HepG2 (cell line): Measurements from ENCODE around the gene ACTN4. TPM values are rescaled to one million over a fixed set of nuclear protein-coding genes. Genes with fewer than 3 reads are reported as not detected.

Experiments
- EZH2 ChIP-seq: conservative IDR thresholded peaks from 2 replicates; pipeline ENCODE4 v1.6.1; 2012; ENCODE audit warnings: mild to moderate bottlenecking, low read depth, low read length, moderate library complexity
- GTF2F1 ChIP-seq: fragments of 150-350 bp; IDR thresholded peaks from 2 replicates; pipeline ENCODE4 v1.6.1; 2014; ENCODE audit warnings: low read length
- HDAC2 ChIP-seq: sonication (generic); formaldehyde crosslinking; IDR thresholded peaks from 2 replicates; pipeline ENCODE4 v1.4.0; 2020; ENCODE audit warnings: missing genetic modification reagents
- IRX3 ChIP-seq: sonication (generic); formaldehyde crosslinking; IDR thresholded peaks from 2 replicates; pipeline ENCODE4 v1.8.1; 2023; ENCODE audit warnings: mild to moderate bottlenecking, low read depth, missing genetic modification reagents, borderline replicate concordance
- MXI1 ChIP-seq: IDR thresholded peaks from 3 replicates; pipeline ENCODE4 v1.6.1; 2012; ENCODE audit warnings: low read depth, low read length, inconsistent platforms, borderline replicate concordance
- MZF1 ChIP-seq: sonication (generic); formaldehyde crosslinking; IDR thresholded peaks from 2 replicates; pipeline ENCODE4 v1.8.1; 2023; ENCODE audit warnings: mild to moderate bottlenecking, missing genetic modification reagents, borderline replicate concordance
- NFE2L2 ChIP-seq: fragments of 150-350 bp; IDR thresholded peaks from 2 replicates; pipeline ENCODE4 v1.6.1; 2014; ENCODE audit warnings: low read length
- NKX3-1 ChIP-seq: sonication (generic); formaldehyde crosslinking; IDR thresholded peaks from 2 replicates; pipeline ENCODE4 v1.5.0; 2020; ENCODE audit warnings: missing genetic modification reagents
- PCBP1 ChIP-seq: fragments of 200-400 bp; formaldehyde crosslinking; IDR thresholded peaks from 2 replicates; pipeline ENCODE4 v1.6.1; 2017; ENCODE audit warnings: mild to moderate bottlenecking, low read depth, low read length, borderline replicate concordance
- TAF15 ChIP-seq: fragments of 200-400 bp; formaldehyde crosslinking; IDR thresholded peaks from one replicate; pipeline ENCODE4 v1.6.1; 2018; ENCODE audit warnings: mild to moderate bottlenecking, low read depth, low read length; ENCODE audit not compliant: poor library complexity, severe bottlenecking
- ZBTB42 ChIP-seq: sonication (generic); formaldehyde crosslinking; IDR thresholded peaks from 2 replicates; pipeline ENCODE4 v1.5.0; 2020; ENCODE audit warnings: mild to moderate bottlenecking, missing genetic modification reagents
- ZNF333 ChIP-seq: sonication (generic); formaldehyde crosslinking; IDR thresholded peaks from 2 replicates; pipeline ENCODE4 v1.4.0; 2020; ENCODE audit warnings: mild to moderate bottlenecking, missing genetic modification reagents, borderline replicate concordance
- ZNF33A ChIP-seq: sonication (generic); formaldehyde crosslinking; IDR thresholded peaks from 2 replicates; pipeline ENCODE4 v1.5.1; 2020; ENCODE audit warnings: missing genetic modification reagents, mild to moderate bottlenecking, moderate library complexity, borderline replicate concordance
- ZNF430 ChIP-seq: sonication (generic); formaldehyde crosslinking; IDR thresholded peaks from 2 replicates; pipeline ENCODE4 v1.9.0; 2021; ENCODE audit warnings: mild to moderate bottlenecking, missing genetic modification reagents
- ZNF432 ChIP-seq: sonication (generic); formaldehyde crosslinking; IDR thresholded peaks from 2 replicates; pipeline ENCODE4 v1.5.0; 2020; ENCODE audit warnings: missing genetic modification reagents, mild to moderate bottlenecking, borderline replicate concordance
- ZNF496 ChIP-seq: sonication (generic); formaldehyde crosslinking; IDR thresholded peaks from 2 replicates; pipeline ENCODE4 v1.8.1; 2023; ENCODE audit warnings: mild to moderate bottlenecking, moderate library complexity, missing genetic modification reagents; ENCODE audit not compliant: insufficient replicate concordance
- ZSCAN30 ChIP-seq: sonication (generic); formaldehyde crosslinking; IDR thresholded peaks from 2 replicates; pipeline ENCODE4 v1.5.0; 2020; ENCODE audit warnings: mild to moderate bottlenecking, missing genetic modification reagents
- polyA plus RNA-seq, 8 experiments: library from polyadenylated mRNA; depleted of rRNA in 3 of 8; stranded (reverse) in 7 of 8; unstranded in 1 of 8; fragments of >200 nt; fragmentation: Illumina TruSeq in 4 of 8; extraction: Trizol in 4 of 8; gene quantifications; 2 replicates each; pipeline versions ENCODE4 v1.2.1 to v1.2.3, GENCODE V29; 2011 to 2016; ENCODE audit warnings: low read depth in 4 of 8, missing spikeins in 1 of 8, mixed read lengths in 1 of 8; ENCODE audit not compliant: insufficient read depth in 1 of 8
- total RNA-seq, 5 experiments: library from RNA; depleted of rRNA; stranded (reverse); fragments of >200 nt; fragmentation: Illumina TruSeq; extraction: Trizol; gene quantifications; 2 replicates each; pipeline ENCODE4 v1.2.3, GENCODE V29; 2016; ENCODE audit warnings: low read depth in 1 of 5
- TF ChIP-seq, protein P1 (sequence below): sonication (generic); formaldehyde crosslinking; IDR thresholded peaks from 2 replicates; pipeline ENCODE4 v1.4.0; 2020; ENCODE audit warnings: mild to moderate bottlenecking, missing genetic modification reagents
- TF ChIP-seq, protein P2 (sequence below): sonication (generic); formaldehyde crosslinking; IDR thresholded peaks from 2 replicates; pipeline ENCODE4 v1.4.0; 2020; ENCODE audit warnings: mild to moderate bottlenecking, missing genetic modification reagents
- TF ChIP-seq, protein P3 (sequence below): sonication (generic); formaldehyde crosslinking; IDR thresholded peaks from 2 replicates; pipeline ENCODE4 v1.5.0; 2020; ENCODE audit warnings: missing genetic modification reagents
- TF ChIP-seq, protein P4 (sequence below): sonication (generic); formaldehyde crosslinking; IDR thresholded peaks from 2 replicates; pipeline ENCODE4 v1.5.0; 2020; ENCODE audit warnings: missing genetic modification reagents, mild to moderate bottlenecking, borderline replicate concordance
- TF ChIP-seq, protein P5 (sequence below): sonication (generic); formaldehyde crosslinking; IDR thresholded peaks from 2 replicates; pipeline ENCODE4 v1.4.0; 2020; ENCODE audit warnings: missing genetic modification reagents
- TF ChIP-seq, protein P6 (sequence below): sonication (generic); formaldehyde crosslinking; IDR thresholded peaks from 2 replicates; pipeline ENCODE4 v1.5.1; 2020; ENCODE audit warnings: missing genetic modification reagents, mild to moderate bottlenecking, borderline replicate concordance

The ACTN4 gene
- total and polyA plus RNA-seq, 2 of the 13 experiments (the other 11 are each of a cell fraction or from before 2014, with no cell fraction given): 171 to 192 TPM

DNA sequence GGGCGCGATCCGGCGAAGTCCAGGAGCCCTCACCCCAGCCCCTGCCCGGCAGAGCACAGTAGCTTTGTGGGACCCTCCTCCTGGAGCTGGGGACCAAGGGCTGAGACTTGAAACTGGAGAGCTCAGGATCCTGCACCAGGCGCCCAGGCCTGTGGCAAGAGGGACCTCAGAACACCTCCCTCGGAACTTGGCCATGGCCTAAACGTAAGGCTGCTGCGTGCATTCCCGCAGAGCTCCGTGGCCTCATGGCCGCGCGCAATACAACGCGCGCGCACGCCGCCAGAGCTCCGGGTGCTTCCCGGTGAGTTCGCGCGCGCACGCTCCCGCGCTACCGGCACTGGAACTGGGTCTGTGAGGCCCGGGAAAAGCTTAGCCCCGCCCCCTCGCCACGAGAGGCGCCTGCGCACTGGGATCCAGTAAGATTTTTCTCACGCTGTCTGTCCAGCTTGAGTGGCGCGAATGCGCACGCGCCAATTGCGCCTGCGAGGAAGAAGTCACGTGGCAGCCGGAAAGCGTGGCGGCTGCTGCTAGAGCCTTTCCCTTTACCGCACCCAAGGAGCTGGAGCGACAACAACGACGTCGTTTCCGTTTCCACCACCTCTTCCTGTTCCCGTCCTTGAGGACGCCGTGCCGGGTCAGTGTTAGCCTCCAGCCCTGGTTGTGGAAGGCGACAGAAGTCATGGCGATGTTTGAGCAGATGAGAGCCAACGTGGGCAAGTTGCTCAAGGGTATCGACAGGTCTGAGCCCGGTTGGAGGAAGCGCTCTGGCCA, 28.7 kb upstream of the ACTN4 start, which contains the start of gene EIF3K (continued):
- no peak for TF ChIP-seq ZNF333 (CRISPR knock-in tag)
- TF ChIP-seq ZBTB42 (CRISPR knock-in tag): no peak
- TF ChIP-seq TAF15: no peak
- no peak for TF ChIP-seq ZNF33A (CRISPR knock-in tag)
- TF ChIP-seq ZNF432 (CRISPR knock-in tag): no peak
- TF ChIP-seq ZNF430 (CRISPR knock-in tag): 0 out of 2 replicates have a peak, but pooled peaks have one; percentile 20
- TF ChIP-seq, protein P1, sequence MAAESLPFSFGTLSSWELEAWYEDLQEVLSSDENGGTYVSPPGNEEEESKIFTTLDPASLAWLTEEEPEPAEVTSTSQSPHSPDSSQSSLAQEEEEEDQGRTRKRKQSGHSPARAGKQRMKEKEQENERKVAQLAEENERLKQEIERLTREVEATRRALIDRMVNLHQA (CRISPR knock-in tag): no peak
- no peak for TF ChIP-seq PCBP1
- no peak for TF ChIP-seq EZH2
- TF ChIP-seq MXI1: peak; percentile 98; the same call in 2 of the 3 replicates
- TF ChIP-seq, protein P2, sequence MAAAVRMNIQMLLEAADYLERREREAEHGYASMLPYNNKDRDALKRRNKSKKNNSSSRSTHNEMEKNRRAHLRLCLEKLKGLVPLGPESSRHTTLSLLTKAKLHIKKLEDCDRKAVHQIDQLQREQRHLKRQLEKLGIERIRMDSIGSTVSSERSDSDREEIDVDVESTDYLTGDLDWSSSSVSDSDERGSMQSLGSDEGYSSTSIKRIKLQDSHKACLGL (CRISPR knock-in tag): no peak; the same call in 1 of the 2 replicates
- peak; percentile 36; the same call in 1 of the 2 replicates for TF ChIP-seq HDAC2 (CRISPR knock-in tag)
- TF ChIP-seq, protein P3, sequence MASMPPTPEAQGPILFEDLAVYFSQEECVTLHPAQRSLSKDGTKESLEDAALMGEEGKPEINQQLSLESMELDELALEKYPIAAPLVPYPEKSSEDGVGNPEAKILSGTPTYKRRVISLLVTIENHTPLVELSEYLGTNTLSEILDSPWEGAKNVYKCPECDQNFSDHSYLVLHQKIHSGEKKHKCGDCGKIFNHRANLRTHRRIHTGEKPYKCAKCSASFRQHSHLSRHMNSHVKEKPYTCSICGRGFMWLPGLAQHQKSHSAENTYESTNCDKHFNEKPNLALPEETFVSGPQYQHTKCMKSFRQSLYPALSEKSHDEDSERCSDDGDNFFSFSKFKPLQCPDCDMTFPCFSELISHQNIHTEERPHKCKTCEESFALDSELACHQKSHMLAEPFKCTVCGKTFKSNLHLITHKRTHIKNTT (CRISPR knock-in tag): no peak
- TF ChIP-seq NKX3-1 (CRISPR knock-in tag): no peak
- no peak for TF ChIP-seq IRX3 (CRISPR knock-in tag)
- no peak for TF ChIP-seq NFE2L2
- TF ChIP-seq, protein P4, sequence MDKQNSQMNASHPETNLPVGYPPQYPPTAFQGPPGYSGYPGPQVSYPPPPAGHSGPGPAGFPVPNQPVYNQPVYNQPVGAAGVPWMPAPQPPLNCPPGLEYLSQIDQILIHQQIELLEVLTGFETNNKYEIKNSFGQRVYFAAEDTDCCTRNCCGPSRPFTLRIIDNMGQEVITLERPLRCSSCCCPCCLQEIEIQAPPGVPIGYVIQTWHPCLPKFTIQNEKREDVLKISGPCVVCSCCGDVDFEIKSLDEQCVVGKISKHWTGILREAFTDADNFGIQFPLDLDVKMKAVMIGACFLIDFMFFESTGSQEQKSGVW (CRISPR knock-in tag): no peak
- no peak for TF ChIP-seq MZF1 (CRISPR knock-in tag)
- TF ChIP-seq, protein P5, sequence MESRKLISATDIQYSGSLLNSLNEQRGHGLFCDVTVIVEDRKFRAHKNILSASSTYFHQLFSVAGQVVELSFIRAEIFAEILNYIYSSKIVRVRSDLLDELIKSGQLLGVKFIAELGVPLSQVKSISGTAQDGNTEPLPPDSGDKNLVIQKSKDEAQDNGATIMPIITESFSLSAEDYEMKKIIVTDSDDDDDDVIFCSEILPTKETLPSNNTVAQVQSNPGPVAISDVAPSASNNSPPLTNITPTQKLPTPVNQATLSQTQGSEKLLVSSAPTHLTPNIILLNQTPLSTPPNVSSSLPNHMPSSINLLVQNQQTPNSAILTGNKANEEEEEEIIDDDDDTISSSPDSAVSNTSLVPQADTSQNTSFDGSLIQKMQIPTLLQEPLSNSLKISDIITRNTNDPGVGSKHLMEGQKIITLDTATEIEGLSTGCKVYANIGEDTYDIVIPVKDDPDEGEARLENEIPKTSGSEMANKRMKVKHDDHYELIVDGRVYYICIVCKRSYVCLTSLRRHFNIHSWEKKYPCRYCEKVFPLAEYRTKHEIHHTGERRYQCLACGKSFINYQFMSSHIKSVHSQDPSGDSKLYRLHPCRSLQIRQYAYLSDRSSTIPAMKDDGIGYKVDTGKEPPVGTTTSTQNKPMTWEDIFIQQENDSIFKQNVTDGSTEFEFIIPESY (CRISPR knock-in tag): no peak
- TF ChIP-seq, protein P6, sequence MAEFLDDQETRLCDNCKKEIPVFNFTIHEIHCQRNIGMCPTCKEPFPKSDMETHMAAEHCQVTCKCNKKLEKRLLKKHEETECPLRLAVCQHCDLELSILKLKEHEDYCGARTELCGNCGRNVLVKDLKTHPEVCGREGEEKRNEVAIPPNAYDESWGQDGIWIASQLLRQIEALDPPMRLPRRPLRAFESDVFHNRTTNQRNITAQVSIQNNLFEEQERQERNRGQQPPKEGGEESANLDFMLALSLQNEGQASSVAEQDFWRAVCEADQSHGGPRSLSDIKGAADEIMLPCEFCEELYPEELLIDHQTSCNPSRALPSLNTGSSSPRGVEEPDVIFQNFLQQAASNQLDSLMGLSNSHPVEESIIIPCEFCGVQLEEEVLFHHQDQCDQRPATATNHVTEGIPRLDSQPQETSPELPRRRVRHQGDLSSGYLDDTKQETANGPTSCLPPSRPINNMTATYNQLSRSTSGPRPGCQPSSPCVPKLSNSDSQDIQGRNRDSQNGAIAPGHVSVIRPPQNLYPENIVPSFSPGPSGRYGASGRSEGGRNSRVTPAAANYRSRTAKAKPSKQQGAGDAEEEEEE (CRISPR knock-in tag): no peak
- no peak for TF ChIP-seq ZNF496 (CRISPR knock-in tag)
- TF ChIP-seq GTF2F1: no peak
- no peak for TF ChIP-seq ZSCAN30 (CRISPR knock-in tag)
